Stimulated activated CD8-positive, alpha-beta memory T cell treated with anti-CD3 and anti-CD28 coated beads, Interleukin-7, amount 100 ng/mL, for 4 hours (primary cell): ENCODE results near the gene BAHCC1.
A peak's percentile ranks its signal among the peaks of the same experiment; 100 is the strongest.

Experiments used
- DNase-seq, 2 donors: peaks; one replicate each; pipeline ENCODE4 v3.0.0-alpha.2; 2020; ENCODE audit warnings: low read depth in 2 of 2

The BAHCC1 gene

GRCh38 chr17:81398176-81398831 is 3.0 kb downstream of the BAHCC1 start:
- no peak for DNase-seq

- DNase-seq: no peak
Observed at GRCh38 chr17:81398832-81399411, 3.7 kb downstream of the BAHCC1 start.

DNA sequence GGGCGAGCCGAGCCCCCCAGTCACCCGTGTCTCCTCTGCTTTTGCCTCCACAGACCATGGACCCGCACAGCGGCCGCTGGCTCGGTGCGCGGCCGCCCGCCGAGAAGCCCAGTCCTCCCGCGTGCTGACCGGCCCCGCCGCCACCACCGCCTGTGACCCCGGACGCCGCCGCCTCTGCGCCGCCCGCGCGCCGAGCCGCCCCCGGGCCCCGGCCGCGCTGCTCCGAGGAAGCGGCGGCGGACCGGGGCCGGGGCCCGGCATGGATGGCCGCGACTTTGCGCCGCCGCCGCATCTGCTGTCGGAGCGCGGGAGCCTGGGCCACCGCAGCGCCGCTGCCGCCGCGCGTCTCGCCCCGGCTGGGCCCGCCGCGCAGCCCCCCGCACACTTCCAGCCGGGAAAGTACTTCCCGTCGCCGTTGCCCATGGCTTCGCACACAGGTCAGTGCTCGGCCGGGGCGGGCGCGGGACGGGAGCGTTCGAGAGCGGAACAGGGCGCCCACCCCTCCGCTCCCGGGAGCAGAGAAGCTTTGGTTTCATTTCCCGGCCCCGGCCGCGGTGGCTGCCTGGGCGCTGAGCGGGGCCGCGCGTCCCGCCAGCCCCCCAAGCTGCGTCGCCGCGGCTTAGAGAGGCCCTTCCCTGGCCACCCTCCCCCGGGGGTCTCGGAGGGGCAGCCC is 4.4 kb downstream of the BAHCC1 start:
- no peak for DNase-seq

DNA sequence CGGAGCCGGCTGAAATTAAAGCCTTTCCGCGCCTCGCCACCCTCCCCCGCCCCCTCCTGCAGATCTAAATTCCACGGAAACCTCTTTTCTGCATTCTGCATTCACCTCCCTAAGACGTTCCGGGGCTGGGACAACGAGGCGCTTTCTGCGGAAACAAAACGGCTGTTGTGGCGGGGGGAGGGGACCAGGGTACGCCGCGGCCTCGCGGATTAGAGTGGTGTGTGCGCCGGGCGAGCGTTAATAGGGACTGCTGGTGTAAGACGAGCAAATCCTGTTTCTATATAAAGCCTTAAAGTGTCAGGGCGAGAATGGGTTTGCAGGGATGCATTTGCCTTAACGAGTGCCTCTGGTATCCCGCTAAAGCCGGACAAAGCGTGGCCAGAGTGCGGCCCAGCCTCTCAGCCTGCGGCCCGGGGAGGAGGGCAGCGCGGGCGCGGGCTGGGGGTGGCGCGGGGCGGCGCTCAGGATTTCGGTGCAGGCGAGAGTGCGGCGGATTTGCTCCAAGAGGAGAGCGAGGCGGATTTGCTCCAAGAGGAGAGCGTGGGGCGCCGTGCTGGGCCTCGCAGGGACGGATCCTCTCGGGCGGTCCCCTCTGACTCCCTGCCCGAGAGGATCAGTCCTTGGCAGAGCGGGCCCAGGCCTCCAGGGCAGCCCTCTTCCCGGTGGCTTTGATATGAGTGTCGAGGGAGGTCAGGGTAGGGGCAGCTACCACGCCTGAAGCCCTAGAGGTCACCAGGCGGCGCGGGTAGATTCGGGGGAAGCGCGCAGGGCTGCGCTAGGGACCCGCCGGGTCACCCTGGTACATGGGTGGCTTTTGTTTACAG is 5.1 kb downstream of the BAHCC1 start:
- no peak for DNase-seq

GRCh38 chr17:81400996-81401722 is 5.9 kb downstream of the BAHCC1 start:
- no peak for DNase-seq

DNA sequence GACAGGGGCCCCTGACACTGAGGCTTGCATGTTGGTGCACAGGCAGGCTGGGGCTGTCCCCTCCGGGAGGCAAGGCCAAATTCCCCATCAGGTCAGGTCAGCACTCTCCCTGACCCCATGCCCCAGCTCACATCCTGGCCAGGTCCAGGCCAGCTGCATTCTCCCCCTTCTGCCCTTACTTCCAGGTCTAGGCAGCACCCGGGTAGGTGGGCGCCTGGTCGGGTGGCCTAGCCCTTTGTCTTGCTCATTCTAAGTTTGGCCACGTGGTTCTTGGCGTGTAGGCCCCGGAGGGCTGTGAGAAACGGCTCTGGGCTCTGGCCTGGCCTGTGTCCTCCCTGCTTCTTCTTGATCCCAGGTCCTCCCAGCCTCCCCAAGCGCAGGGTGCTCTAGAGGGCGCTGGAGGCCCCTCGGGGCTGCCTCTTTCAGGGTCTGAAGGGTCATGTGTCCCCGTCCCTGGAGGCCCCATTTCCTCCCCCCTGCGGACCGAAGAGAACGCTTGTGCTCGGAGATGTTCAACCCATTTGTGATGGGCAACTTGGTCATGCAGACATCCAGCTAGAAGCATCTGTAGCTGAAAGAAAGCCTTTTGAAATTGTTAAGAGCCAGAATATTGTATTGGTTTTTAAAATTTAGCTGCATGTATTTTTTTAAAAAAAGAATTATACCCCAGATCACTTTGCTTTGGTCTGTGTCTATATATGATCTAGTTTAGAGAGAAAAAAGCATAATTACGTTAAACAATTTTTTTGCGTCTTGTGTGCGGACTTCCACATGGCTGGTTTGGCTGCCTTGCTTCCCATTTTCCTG is 6.7 kb downstream of the BAHCC1 start:
- no peak for DNase-seq

- no peak for DNase-seq
Observed at GRCh38 chr17:81402530-81402941, 7.3 kb downstream of the BAHCC1 start.

GRCh38 chr17:81402981-81403467 is 7.8 kb downstream of the BAHCC1 start:
- DNase-seq: no peak

DNA sequence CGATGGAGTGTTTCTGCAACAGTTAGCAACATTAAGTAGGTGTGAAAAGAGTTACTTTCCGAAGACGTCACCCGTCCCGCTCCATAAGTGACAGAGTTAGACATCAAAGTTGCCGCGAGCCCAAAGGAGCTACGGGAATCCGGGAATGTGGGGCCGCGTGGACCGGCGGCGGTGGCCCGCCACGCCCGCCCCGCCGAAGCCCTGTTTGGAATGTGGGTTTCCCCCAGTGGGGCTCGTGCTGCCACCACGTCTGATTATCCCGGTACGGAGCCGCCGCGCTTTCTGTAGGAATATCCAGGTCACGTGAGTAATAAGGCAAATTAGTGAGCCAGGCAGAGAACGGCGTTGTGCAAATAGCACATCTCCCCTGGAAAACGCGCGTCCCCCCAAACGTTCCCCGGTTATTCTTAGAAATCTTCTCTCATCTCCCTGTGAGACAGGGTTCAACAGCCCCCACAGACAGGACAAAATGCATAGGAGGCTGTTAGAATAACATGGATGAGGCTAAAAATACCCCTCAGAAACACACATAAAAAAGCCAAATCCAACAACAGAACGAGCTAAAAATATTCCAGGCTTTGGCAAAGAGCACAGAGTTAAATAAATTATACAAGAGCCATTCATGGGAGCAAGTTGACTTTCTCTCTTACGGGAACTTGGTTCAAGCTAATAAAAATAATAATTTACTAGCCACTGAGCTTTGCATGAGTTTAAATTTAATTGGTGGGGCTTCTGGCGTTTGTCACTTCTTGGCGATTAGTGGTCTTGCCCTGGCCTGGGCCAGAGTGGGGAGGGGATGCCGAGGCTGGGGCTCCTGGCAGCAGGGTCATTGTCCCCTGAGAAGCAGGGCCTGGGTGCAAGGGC is 8.6 kb downstream of the BAHCC1 start:
- no peak for DNase-seq

DNA sequence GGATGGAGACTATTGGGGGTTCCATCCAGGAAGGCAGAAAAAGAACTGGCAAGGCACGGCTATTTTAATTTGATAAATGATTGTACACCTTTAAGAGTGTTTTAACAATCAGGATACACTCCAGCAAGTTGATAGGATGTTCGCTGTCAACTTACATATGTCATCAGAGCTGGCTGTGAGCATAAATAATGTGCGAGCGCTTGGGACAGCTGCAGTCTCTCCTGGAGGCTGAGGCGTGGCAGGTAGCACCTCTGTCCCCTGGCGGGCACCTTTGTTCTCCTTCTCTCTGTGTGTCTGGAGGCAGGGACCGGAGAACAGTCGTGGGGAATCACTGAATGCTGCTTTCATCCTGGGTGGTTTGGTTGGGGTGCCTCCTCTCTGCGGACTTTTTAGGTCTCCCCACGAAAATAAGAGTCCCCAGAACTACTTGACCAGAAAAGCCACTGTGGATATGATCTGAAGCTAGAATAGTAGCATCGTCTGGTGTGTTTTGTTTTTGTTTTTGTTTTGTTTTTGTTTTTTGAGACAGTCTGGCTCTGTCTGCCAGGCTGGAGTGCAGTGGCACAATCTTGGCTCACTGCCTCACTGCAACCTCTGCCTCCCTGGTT is 9.4 kb downstream of the BAHCC1 start:
- no peak for DNase-seq

- no peak for DNase-seq
Observed at GRCh38 chr17:81405411-81405872, 10.2 kb downstream of the BAHCC1 start.

- no peak for DNase-seq
Observed at GRCh38 chr17:81406117-81406953, 11.1 kb downstream of the BAHCC1 start.

- DNase-seq: no peak
Observed at GRCh38 chr17:81408049-81408448, 12.8 kb downstream of the BAHCC1 start.

- DNase-seq: no peak
Observed at GRCh38 chr17:81409190-81409935, 14.1 kb downstream of the BAHCC1 start.

GRCh38 chr17:81410852-81411251 is 15.6 kb downstream of the BAHCC1 start:
- no peak for DNase-seq

- DNase-seq: no peak
Observed at GRCh38 chr17:81411305-81411704, 16.0 kb downstream of the BAHCC1 start.

DNA sequence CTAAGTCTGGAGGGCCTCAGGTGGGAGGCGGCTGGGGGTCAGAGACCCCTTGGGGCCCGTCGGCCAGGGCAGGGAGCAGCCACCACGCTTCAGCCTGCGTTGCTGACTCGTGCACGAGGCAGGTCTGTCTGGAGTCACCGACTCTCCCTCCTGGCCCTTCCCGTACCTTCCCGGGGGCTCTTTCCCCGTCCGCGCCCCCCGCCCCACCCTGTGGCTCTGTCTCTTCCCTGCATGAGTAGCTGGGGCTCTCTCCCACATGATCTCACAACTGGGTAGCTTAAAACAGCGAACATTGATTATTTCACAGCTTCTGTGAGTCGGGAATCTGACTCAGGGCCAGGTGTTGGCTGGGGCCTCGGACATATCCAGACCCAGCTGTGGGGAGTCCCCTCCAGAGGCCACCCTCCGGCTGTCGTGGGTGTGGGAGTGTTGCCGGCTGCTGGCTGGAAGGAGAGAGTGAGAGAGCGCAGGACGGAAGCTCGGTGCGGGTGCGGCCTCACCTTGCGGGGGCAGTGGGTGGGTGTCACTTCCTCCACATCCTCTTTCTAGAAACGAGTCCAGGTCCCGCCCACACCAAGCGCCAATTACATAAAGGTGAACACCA is 17.3 kb downstream of the BAHCC1 start:
- DNase-seq: peak; percentile 66 to 68
